Stomach (tissue), 4 donors: ENCODE measurements around the gene PEX10.

Experiments
- EP300 ChIP-seq: sonication (generic); formaldehyde crosslinking; IDR thresholded peaks from one replicate; pipeline ENCODE4 v1.6.1; 2017; ENCODE audit warnings: antibody characterized with exemption
- TF ChIP-seq, protein P1 (sequence below), 7 experiments: fragments of 450-650 bp in 4 of 7; fragments of 200-600 bp in 3 of 7; sonication (generic) in 3 of 7; IDR thresholded peaks; one replicate each; pipeline ENCODE4 v1.5.1; 2016 to 2019; ENCODE audit warnings: antibody characterized with exemption in 7 of 7, control low read depth in 2 of 7, mild to moderate bottlenecking in 1 of 7

DNA sequence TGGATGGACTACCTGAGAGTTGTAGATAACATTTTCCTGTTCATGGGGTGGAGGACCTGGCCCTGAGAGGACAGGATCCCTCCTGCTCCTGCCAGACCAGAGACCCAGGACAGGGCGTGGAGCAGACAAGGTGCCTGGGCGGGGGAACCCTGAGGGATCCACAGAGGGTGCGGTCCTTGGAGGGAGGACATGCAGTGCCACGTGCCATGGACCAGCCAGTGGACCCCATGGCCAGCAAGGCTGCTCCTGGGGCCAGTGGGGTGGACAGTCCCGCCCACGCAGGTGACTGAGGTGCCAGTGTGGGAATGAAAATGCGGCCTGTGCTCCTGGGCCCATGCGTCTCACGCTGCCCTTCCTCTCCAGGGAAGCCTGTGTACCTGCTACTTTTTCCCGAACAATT, 17.1 kb downstream of the PEX10 start:
- TF ChIP-seq EP300: no peak
- TF ChIP-seq, protein P1, sequence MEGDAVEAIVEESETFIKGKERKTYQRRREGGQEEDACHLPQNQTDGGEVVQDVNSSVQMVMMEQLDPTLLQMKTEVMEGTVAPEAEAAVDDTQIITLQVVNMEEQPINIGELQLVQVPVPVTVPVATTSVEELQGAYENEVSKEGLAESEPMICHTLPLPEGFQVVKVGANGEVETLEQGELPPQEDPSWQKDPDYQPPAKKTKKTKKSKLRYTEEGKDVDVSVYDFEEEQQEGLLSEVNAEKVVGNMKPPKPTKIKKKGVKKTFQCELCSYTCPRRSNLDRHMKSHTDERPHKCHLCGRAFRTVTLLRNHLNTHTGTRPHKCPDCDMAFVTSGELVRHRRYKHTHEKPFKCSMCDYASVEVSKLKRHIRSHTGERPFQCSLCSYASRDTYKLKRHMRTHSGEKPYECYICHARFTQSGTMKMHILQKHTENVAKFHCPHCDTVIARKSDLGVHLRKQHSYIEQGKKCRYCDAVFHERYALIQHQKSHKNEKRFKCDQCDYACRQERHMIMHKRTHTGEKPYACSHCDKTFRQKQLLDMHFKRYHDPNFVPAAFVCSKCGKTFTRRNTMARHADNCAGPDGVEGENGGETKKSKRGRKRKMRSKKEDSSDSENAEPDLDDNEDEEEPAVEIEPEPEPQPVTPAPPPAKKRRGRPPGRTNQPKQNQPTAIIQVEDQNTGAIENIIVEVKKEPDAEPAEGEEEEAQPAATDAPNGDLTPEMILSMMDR (IDR thresholded peaks at IDR 0.05): no peak
